Tibial nerve (tissue), 4 donors: ENCODE data around the gene NGEF.

Experiments
- EP300 ChIP-seq, 2 donors: sonication (generic); formaldehyde crosslinking; IDR thresholded peaks; one replicate each; pipeline ENCODE4 v1.6.1; 2017; ENCODE audit warnings: antibody characterized with exemption in 2 of 2, mild to moderate bottlenecking in 1 of 2
- POLR2A ChIP-seq, 2 donors: fragments of 450-650 bp; IDR thresholded peaks; one replicate each; pipeline ENCODE4 v1.6.1; 2017; ENCODE audit warnings: antibody characterized with exemption in 2 of 2, mild to moderate bottlenecking in 2 of 2, moderate library complexity in 2 of 2
- TF ChIP-seq, protein P1 (sequence below), 5 experiments: fragments of 200-600 bp in 3 of 5; fragments of 450-650 bp in 2 of 5; sonication (generic) in 3 of 5; IDR thresholded peaks; one replicate each; pipeline ENCODE4 v1.5.1; 2016 to 2019; ENCODE audit warnings: antibody characterized with exemption in 5 of 5, mild to moderate bottlenecking in 3 of 5, moderate library complexity in 2 of 5

- TF ChIP-seq, protein P1, sequence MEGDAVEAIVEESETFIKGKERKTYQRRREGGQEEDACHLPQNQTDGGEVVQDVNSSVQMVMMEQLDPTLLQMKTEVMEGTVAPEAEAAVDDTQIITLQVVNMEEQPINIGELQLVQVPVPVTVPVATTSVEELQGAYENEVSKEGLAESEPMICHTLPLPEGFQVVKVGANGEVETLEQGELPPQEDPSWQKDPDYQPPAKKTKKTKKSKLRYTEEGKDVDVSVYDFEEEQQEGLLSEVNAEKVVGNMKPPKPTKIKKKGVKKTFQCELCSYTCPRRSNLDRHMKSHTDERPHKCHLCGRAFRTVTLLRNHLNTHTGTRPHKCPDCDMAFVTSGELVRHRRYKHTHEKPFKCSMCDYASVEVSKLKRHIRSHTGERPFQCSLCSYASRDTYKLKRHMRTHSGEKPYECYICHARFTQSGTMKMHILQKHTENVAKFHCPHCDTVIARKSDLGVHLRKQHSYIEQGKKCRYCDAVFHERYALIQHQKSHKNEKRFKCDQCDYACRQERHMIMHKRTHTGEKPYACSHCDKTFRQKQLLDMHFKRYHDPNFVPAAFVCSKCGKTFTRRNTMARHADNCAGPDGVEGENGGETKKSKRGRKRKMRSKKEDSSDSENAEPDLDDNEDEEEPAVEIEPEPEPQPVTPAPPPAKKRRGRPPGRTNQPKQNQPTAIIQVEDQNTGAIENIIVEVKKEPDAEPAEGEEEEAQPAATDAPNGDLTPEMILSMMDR (IDR thresholded peaks at IDR 0.05) = no peak
- TF ChIP-seq POLR2A (IDR thresholded peaks at IDR 0.05) (no peak), EP300 (IDR thresholded peaks at IDR 0.05) (no peak)
Observed at GRCh38 chr2:232890896-232891601, 122.0 kb downstream of the NGEF start.
